GM21526 (cell line): ENCODE measurements around the gene LARP1B.
"Not testable (repeated sequence)": the region's sequence is repeated elsewhere in the genome, so short reads cannot be mapped to it uniquely, and the experiment has no call there.

Experiments used
- ATAC-seq: cut with Tn5 transposase; IDR thresholded peaks from one replicate; pipeline ENCODE4 v1.9.1; 2021; ENCODE audit warnings: moderate library complexity; ENCODE audit not compliant: unreplicated experiment, low FRiP score

LARP1B gene

GRCh38 chr4:128060699-128061565 lies at the start of gene LARP1B:
Gene LARP1B, plus strand, starts transcription at chr4:128061312. Its CDS starts 13,640 bp downstream, at chr4:128074952.
- ATAC-seq, result peak; percentile 89

GRCh38 chr4:128025319-128025718 lies 35.8 kb upstream of the LARP1B start:
- ATAC-seq, result no peak

- no peak for ATAC-seq
These were observed 31.2 kb upstream of the LARP1B start for GRCh38 chr4:128029907-128030306.

GRCh38 chr4:128031756-128032384 lies 29.2 kb upstream of the LARP1B start:
- no peak for ATAC-seq

- ATAC-seq, result no peak
These were observed 21.5 kb upstream of the LARP1B start for GRCh38 chr4:128039568-128039967.

GRCh38 chr4:128047019-128047418 lies 14.1 kb upstream of the LARP1B start:
- ATAC-seq, result not testable (repeated sequence)

- ATAC-seq, result not testable (repeated sequence)
These were observed 13.6 kb upstream of the LARP1B start for GRCh38 chr4:128047514-128047913.

GRCh38 chr4:128051229-128051628 lies 9.9 kb upstream of the LARP1B start:
- ATAC-seq, result not testable (repeated sequence)

GRCh38 chr4:128054907-128055306 lies 6.2 kb upstream of the LARP1B start:
- ATAC-seq, result not testable (repeated sequence)

- ATAC-seq, result not testable (repeated sequence)
These were observed 5.5 kb upstream of the LARP1B start for GRCh38 chr4:128055441-128056206.

GRCh38 chr4:128056396-128056795 lies 4.7 kb upstream of the LARP1B start:
- ATAC-seq, result no peak

- no peak for ATAC-seq
These were observed 902 bp upstream of the LARP1B start for GRCh38 chr4:128060121-128060698.

GRCh38 chr4:128061566-128062536 lies 739 bp downstream of the LARP1B start:
- peak; percentile 39 for ATAC-seq

GRCh38 chr4:128066453-128066820 lies 5.3 kb downstream of the LARP1B start:
- not testable (repeated sequence) for ATAC-seq

GRCh38 chr4:128068918-128069317 lies 7.8 kb downstream of the LARP1B start:
- ATAC-seq, result no peak

GRCh38 chr4:128076464-128076863 lies 15.4 kb downstream of the LARP1B start:
- no peak for ATAC-seq

GRCh38 chr4:128095293-128095692 lies 34.2 kb downstream of the LARP1B start:
- not testable (repeated sequence) for ATAC-seq

- ATAC-seq, result no peak
These were observed 46.7 kb downstream of the LARP1B start for GRCh38 chr4:128107766-128108165.

GRCh38 chr4:128123036-128123435 lies 61.9 kb downstream of the LARP1B start:
- ATAC-seq, result no peak

- no peak for ATAC-seq
These were observed 69.5 kb downstream of the LARP1B start for GRCh38 chr4:128130621-128131020.
